GM10266 (cell line): ENCODE results near the gene PGP.
"Not testable (repeated sequence)": the region's sequence is repeated elsewhere in the genome, so short reads cannot be mapped to it uniquely, and the experiment has no call there.

Experiments
- DNase-seq: peaks from one replicate; pipeline ENCODE4 v3.0.0; 2012; ENCODE audit errors: extremely low spot score
- TF ChIP-seq, protein P1 (sequence below): IDR thresholded peaks from 2 replicates; pipeline ENCODE4 v1.5.1; 2012; ENCODE audit warnings: mild to moderate bottlenecking, low read depth; ENCODE audit not compliant: control insufficient read depth, insufficient read depth; ENCODE audit errors: missing control alignments

The PGP gene

DNA sequence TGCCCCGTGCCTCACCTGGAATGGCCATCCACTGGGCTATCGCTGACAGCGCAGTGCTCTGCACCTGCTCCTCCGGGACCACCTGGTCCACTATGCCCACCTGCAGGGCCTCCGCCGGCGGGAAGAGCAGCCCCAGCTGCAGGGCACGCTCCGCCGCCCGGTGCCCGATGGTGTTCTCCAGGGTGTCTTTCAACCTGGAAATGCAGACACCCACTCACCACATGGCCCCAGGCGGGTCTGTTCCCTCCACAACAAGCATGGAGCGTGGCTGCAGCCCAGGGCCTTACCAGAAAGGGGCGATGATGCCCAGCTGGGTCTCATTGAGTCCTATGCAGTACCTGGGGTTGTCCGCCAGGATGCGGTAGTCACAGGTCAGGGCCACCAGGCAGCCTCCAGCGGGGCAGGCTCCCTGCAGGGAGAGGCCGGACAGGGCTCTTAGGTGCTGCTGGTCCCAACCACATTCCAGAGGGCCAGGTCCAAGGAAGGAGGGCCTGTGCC lies 28.4 kb upstream of the PGP start:
- TF ChIP-seq, protein P1, sequence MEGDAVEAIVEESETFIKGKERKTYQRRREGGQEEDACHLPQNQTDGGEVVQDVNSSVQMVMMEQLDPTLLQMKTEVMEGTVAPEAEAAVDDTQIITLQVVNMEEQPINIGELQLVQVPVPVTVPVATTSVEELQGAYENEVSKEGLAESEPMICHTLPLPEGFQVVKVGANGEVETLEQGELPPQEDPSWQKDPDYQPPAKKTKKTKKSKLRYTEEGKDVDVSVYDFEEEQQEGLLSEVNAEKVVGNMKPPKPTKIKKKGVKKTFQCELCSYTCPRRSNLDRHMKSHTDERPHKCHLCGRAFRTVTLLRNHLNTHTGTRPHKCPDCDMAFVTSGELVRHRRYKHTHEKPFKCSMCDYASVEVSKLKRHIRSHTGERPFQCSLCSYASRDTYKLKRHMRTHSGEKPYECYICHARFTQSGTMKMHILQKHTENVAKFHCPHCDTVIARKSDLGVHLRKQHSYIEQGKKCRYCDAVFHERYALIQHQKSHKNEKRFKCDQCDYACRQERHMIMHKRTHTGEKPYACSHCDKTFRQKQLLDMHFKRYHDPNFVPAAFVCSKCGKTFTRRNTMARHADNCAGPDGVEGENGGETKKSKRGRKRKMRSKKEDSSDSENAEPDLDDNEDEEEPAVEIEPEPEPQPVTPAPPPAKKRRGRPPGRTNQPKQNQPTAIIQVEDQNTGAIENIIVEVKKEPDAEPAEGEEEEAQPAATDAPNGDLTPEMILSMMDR: no peak
- DNase-seq: no peak

DNA sequence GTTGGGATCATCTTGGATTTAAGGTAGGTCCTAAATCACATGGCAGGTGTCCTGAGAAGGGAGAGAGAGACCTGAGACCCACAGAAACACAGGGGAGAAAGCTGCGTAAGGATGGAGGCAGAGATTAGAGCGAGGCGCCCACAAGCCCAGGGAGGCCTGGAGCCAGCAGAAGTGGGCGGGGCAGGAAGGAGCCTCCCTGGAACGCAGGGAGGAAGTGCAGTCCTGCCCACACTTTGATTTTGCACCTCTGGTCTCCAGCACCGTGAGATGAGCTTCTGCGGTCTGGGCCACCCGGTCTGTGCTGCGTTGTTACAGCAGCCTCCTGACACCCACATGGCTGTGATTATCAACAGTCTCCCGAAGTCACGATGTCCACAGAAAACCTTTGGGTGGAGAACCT lies 28.0 kb upstream of the PGP start:
- no peak for DNase-seq
- TF ChIP-seq, protein P1: no peak

GRCh38 chr16:2240331-2240730 lies 25.7 kb upstream of the PGP start:
- not testable (repeated sequence) for DNase-seq

DNA sequence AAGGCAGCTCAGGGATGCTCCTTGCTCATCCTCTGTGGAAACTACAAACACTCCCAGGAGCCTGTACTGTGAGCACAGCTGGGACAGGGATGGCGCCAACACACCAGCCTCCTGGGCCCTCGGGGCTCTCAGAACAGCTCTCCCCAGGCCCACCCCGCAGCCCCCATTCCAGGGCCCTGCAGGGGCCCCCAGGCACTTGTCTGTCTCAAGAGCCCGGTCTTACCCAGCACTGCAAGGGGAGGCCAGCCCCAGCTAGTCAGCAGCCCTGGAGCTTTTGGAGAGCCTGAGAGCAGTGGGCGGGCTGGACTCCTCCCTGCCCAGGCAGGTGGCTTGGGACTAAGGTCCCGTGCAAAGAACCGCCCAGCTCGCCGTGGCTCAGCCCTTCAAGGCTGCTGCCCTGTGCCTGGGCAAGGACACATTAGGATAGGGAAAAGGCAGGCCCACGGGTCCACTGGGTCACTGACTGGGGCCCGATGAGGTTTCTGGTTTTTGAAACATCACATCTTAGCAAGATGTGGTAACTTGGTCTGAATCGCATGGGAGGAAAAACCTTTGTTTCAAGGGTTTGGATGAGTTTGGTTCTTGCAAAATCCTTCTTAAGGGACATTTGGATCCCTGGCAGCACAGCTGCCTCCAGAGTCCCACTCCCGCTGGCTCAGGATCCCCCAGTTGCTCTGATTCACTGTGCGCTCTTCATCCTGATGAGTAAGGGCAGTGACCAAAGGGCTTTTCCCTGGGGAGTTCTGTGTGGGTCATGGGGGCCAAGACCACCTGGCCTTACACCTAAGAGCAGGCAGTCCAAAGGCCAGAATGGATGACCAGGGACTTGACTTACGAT lies 24.4 kb upstream of the PGP start:
- TF ChIP-seq, protein P1: no peak
- no peak for DNase-seq

DNA sequence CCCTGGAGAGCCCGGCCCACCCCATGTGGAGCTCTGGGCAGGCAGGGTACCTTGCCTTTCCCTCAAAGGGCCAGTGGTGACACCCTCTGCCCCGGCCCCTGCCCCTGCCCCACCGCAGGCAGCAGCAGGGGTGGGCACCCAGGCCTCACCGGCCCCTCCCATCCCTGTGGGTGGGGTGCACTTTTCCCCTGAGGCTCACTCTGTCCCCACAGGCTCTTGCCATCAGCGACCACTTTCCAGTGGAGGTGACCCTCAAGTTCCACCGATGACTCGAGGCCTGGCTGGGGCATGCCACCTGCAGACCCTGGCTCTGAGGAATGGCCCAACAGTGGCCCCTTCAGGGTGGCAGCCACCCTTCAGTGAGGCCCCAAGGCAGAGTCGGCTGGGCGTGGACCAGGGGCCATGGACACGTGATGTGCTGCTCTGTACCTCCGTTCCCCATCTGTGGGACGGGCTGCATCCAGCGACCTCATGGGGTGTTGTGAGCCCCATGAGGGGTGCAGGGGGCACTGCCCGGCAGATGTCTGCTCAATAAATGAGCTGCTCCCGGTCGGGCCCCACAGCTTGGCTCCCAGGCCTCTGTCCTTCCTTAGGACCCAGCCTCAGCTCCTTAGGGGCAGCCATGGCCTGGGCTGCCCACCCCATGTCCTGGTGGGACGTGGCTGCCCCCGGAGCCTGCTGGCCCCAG lies 23.7 kb upstream of the PGP start:
- DNase-seq: no peak
- TF ChIP-seq, protein P1: no peak

DNA sequence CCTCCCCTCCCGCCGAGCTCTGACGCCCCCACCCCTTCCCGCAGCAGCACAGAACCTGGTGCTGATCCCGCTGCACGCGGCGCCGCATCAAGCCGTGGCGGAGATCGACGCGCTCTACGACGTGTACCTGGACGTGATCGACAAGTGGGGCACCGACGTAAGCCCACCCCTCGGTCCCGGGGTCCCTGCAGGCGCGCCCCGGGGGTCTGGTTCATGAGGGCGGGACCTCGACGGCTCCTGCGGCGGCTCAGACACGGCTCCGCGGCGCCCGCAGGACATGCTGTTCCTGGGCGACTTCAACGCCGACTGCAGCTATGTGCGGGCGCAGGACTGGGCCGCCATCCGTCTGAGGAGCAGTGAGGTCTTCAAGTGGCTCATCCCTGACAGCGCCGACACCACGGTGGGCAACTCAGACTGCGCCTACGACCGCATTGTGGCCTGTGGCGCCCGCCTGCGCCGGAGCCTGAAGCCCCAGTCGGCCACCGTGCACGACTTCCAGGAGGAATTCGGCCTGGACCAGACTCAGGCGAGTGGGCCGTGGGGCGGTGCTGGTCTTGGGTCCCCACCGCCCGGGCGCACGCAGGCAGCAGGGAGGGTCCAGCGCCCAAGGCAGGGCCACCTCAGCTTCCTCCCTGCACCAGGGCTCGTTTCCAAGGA lies 23.0 kb upstream of the PGP start:
- no peak for DNase-seq
- TF ChIP-seq, protein P1: no peak

- DNase-seq: no peak
- TF ChIP-seq, protein P1: no peak
These were observed 22.5 kb upstream of the PGP start for GRCh38 chr16:2237102-2237482.
